Activated CD8-positive, alpha-beta memory T cell treated with anti-CD3 and anti-CD28 coated beads, Interleukin-2, amount 10 ng/mL, durations not matched to agents 7 days and 5 days (primary cell): ENCODE measurements around the gene STK40. TPM values are rescaled to one million over a fixed set of nuclear protein-coding genes. Genes with fewer than 3 reads are reported as not detected.

Experiments used
- ATAC-seq: fragments of 150-1000 bp; cut with Tn5 transposase; one replicate; pipeline ENCODE4 v1.10.0; 2021; ENCODE audit warnings: moderate library complexity
- CTCF ChIA-PET: fragments of 350-600 bp; sonication (Branson Sonifier 250); formaldehyde crosslinking; loops from one replicate; lab custom pipeline; 2021; ENCODE audit warnings: antibody characterized with exemption; lab: Charles Lee
- DNase-seq: peaks from one replicate; pipeline ENCODE4 v3.0.0-alpha.2; 2020
- H3K27ac Mint-ChIP-seq: one replicate; pipeline ENCODE4 v1.8.0; 2021; ENCODE audit warnings: mild to moderate bottlenecking, mixed read lengths
- H3K27me3 Mint-ChIP-seq: one replicate; pipeline ENCODE4 v1.8.0; 2021; ENCODE audit warnings: mixed read lengths
- H3K36me3 Mint-ChIP-seq: one replicate; pipeline ENCODE4 v1.8.0; 2021; ENCODE audit warnings: mild to moderate bottlenecking, mixed read lengths
- H3K4me1 Mint-ChIP-seq: one replicate; pipeline ENCODE4 v1.8.0; 2021; ENCODE audit warnings: mixed read lengths
- H3K4me3 Mint-ChIP-seq: one replicate; pipeline ENCODE4 v1.8.0; 2021; ENCODE audit warnings: mild to moderate bottlenecking, moderate library complexity, mixed read lengths
- H3K9me3 Mint-ChIP-seq: one replicate; pipeline ENCODE4 v1.8.0; 2022; ENCODE audit warnings: low read depth, mixed read lengths
- total RNA-seq, 2 experiments: library from RNA; stranded (reverse); gene quantifications; one replicate each; pipeline ENCODE4 v1.2.3, GENCODE V29; 2021

The STK40 gene
- total RNA-seq, 2 experiments from 2014 or later: 67.0 to 73.2 TPM

- H3K27me3 Mint-ChIP-seq: peaks cover 16% of the 10 kb centered on the region
- no peak overlapping the region for H3K4me3 Mint-ChIP-seq
- DNase-seq (no peak), ATAC-seq (no peak)
- H3K27ac Mint-ChIP-seq: no peak overlapping the region
- H3K9me3 Mint-ChIP-seq: no peaks in the 10 kb centered on the region
- H3K36me3 Mint-ChIP-seq: no peaks in the 10 kb centered on the region
- H3K4me1 Mint-ChIP-seq: peaks cover 55% of the 10 kb centered on the region
- CTCF ChIA-PET: interaction anchor here (0.9 to 1.4 kb wide), 2 partner anchors 61 to 125 kb away, joined by 3 read pairs; no protein-coding TSS in a partner anchor
Measured at GRCh38 chr1:36326499-36326898, 59.2 kb downstream of the STK40 start.

GRCh38 chr1:36324353-36324703 lies 61.4 kb downstream of the STK40 start:
- peak overlapping the region; percentile 24 for H3K27ac Mint-ChIP-seq
- peaks cover 8% of the 10 kb centered on the region for H3K27me3 Mint-ChIP-seq
- H3K4me1 Mint-ChIP-seq: peaks cover 54% of the 10 kb centered on the region
- CTCF ChIA-PET: interaction anchor here (0.8 to 3.3 kb wide), 5 partner anchors 7 to 63 kb away, joined by 3 to 19 read pairs (median 5); partner anchors contain the start of gene SH3D21
- DNase-seq: no peak
- no peaks in the 10 kb centered on the region for H3K9me3 Mint-ChIP-seq
- no peaks in the 10 kb centered on the region for H3K36me3 Mint-ChIP-seq
- ATAC-seq: no peak
- H3K4me3 Mint-ChIP-seq: peak overlapping the region; percentile 73

- Mint-ChIP-seq H3K27ac (peak within 1 kb of the TSS; percentile 70), H3K27me3 (peaks cover 8% of the 10 kb centered on the region), H3K4me1 (peaks cover 50% of the 10 kb centered on the region), H3K36me3 (no peaks in the 10 kb centered on the region), H3K4me3 (peak within 1 kb of the TSS; percentile 73), H3K9me3 (no peaks in the 10 kb centered on the region)
- CTCF ChIA-PET: interaction anchor here (0.8 to 3.3 kb wide), 10 partner anchors 8 to 63 kb away, joined by 3 to 19 read pairs (median 4); partner anchors contain the start of gene SH3D21
- ATAC-seq: peak; percentile 69
- DNase-seq: peak; percentile 75
Measured at GRCh38 chr1:36323636-36324352, 61.9 kb downstream of the STK40 start, which contains the start of gene EVA1B. EVA1B (minus strand) TSS chr1:36323645; CDS start chr1:36323037, 608 bp downstream.

- H3K27me3 Mint-ChIP-seq: peaks cover 8% of the 10 kb centered on the region
- H3K4me1 Mint-ChIP-seq: peaks cover 47% of the 10 kb centered on the region
- CTCF ChIA-PET: interaction anchor here (0.9 to 3.3 kb wide), 11 partner anchors 11 to 216 kb away, joined by 3 to 19 read pairs (median 4); partner anchors contain the start of genes SH3D21 and TRAPPC3
- H3K36me3 Mint-ChIP-seq: no peaks in the 10 kb centered on the region
- peak overlapping the region; percentile 71 for H3K4me3 Mint-ChIP-seq
- DNase-seq: peak; percentile 76
- peak; percentile 56 for ATAC-seq
- peak overlapping the region; percentile 70 for H3K27ac Mint-ChIP-seq
- no peaks in the 10 kb centered on the region for H3K9me3 Mint-ChIP-seq
Measured at GRCh38 chr1:36322786-36323635, 62.7 kb downstream of the STK40 start.

GRCh38 chr1:36322041-36322785 lies 63.5 kb downstream of the STK40 start:
- H3K4me1 Mint-ChIP-seq: peaks cover 39% of the 10 kb centered on the region
- H3K36me3 Mint-ChIP-seq: no peaks in the 10 kb centered on the region
- no peaks in the 10 kb centered on the region for H3K9me3 Mint-ChIP-seq
- DNase-seq: no peak
- CTCF ChIA-PET: interaction anchor here (0.9 to 3.3 kb wide), 5 partner anchors 16 to 215 kb away, joined by 3 to 19 read pairs (median 6); partner anchors contain the start of genes SH3D21 and TRAPPC3
- peaks cover 8% of the 10 kb centered on the region for H3K27me3 Mint-ChIP-seq
- peak overlapping the region; percentile 71 for H3K4me3 Mint-ChIP-seq
- no peak overlapping the region for H3K27ac Mint-ChIP-seq
- ATAC-seq: no peak

GRCh38 chr1:36321119-36321951 lies 64.4 kb downstream of the STK40 start:
- no peaks in the 10 kb centered on the region for H3K9me3 Mint-ChIP-seq
- no peaks in the 10 kb centered on the region for H3K36me3 Mint-ChIP-seq
- H3K27ac Mint-ChIP-seq: no peak overlapping the region
- DNase-seq (no peak), ATAC-seq (no peak)
- peaks cover 8% of the 10 kb centered on the region for H3K27me3 Mint-ChIP-seq
- peaks cover 30% of the 10 kb centered on the region for H3K4me1 Mint-ChIP-seq
- CTCF ChIA-PET: interaction anchor here (0.9 to 3.3 kb wide), 3 partner anchors 14 to 47 kb away, joined by 3 to 19 read pairs (median 6); no protein-coding TSS in a partner anchor
- peak overlapping the region; percentile 21 for H3K4me3 Mint-ChIP-seq

- Mint-ChIP-seq H3K27ac (no peak overlapping the region), H3K9me3 (no peaks in the 10 kb centered on the region), H3K4me1 (peaks cover 27% of the 10 kb centered on the region), H3K36me3 (peaks cover 2% of the 10 kb centered on the region), H3K27me3 (peaks cover 6% of the 10 kb centered on the region), H3K4me3 (peak overlapping the region; percentile 5)
- CTCF ChIA-PET: interaction anchor here (0.9 to 1.0 kb wide), 2 partner anchors 14 to 22 kb away, joined by 3 read pairs; no protein-coding TSS in a partner anchor
- ATAC-seq (no peak), DNase-seq (no peak)
Measured at GRCh38 chr1:36320767-36321118, 65.0 kb downstream of the STK40 start.

- Mint-ChIP-seq H3K36me3 (peaks cover 5% of the 10 kb centered on the region), H3K27ac (no peak overlapping the region), H3K4me3 (peak overlapping the region; percentile 5), H3K27me3 (peaks cover 4% of the 10 kb centered on the region), H3K4me1 (peaks cover 25% of the 10 kb centered on the region), H3K9me3 (no peaks in the 10 kb centered on the region)
- CTCF ChIA-PET: interaction anchor here (1.0 to 1.1 kb wide), 2 partner anchors 13 to 23 kb away, joined by 3 to 4 read pairs; no protein-coding TSS in a partner anchor
- ATAC-seq (no peak), DNase-seq (no peak)
Measured at GRCh38 chr1:36320291-36320761, 65.4 kb downstream of the STK40 start.

GRCh38 chr1:36309397-36309796 lies 76.3 kb downstream of the STK40 start:
- H3K27me3 Mint-ChIP-seq: no peaks in the 10 kb centered on the region
- CTCF ChIA-PET: interaction anchor here (0.5 to 1.9 kb wide), 5 partner anchors 8 to 1176 kb away, joined by 3 to 6 read pairs (median 3); no protein-coding TSS in a partner anchor
- H3K4me1 Mint-ChIP-seq: peaks cover 29% of the 10 kb centered on the region
- no peaks in the 10 kb centered on the region for H3K9me3 Mint-ChIP-seq
- ATAC-seq (no peak), DNase-seq (no peak)
- H3K4me3 Mint-ChIP-seq: peak overlapping the region; percentile 6
- peaks cover 15% of the 10 kb centered on the region for H3K36me3 Mint-ChIP-seq
- H3K27ac Mint-ChIP-seq: no peak overlapping the region

- ATAC-seq (no peak), DNase-seq (no peak)
- H3K27me3 Mint-ChIP-seq: no peaks in the 10 kb centered on the region
- CTCF ChIA-PET: interaction anchor here (0.7 to 2.9 kb wide), 13 partner anchors 8 to 211 kb away, joined by 3 to 13 read pairs (median 4); partner anchors contain the start of genes EVA1B, LSM10 and TRAPPC3
- H3K4me3 Mint-ChIP-seq: peak overlapping the region; percentile 89
- peaks cover 24% of the 10 kb centered on the region for H3K36me3 Mint-ChIP-seq
- no peaks in the 10 kb centered on the region for H3K9me3 Mint-ChIP-seq
- no peak overlapping the region for H3K27ac Mint-ChIP-seq
- peaks cover 32% of the 10 kb centered on the region for H3K4me1 Mint-ChIP-seq
Measured at GRCh38 chr1:36307601-36308330, 78.0 kb downstream of the STK40 start.

- CTCF ChIA-PET: interaction anchor here (0.6 to 2.9 kb wide), 16 partner anchors 9 to 210 kb away, joined by 3 to 13 read pairs (median 4); partner anchors contain the start of genes EVA1B, LSM10, THRAP3 and TRAPPC3
- Mint-ChIP-seq H3K9me3 (no peaks in the 10 kb centered on the region), H3K27me3 (no peaks in the 10 kb centered on the region), H3K4me1 (peaks cover 32% of the 10 kb centered on the region), H3K36me3 (peaks cover 28% of the 10 kb centered on the region), H3K27ac (peak overlapping the region; percentile 87), H3K4me3 (peak overlapping the region; percentile 89)
- peak; percentile 99 for ATAC-seq
- DNase-seq: peak; percentile 95
Measured at GRCh38 chr1:36306902-36307456, 78.7 kb downstream of the STK40 start.
